ENCODE measurements around the gene MEF2C.

GRCh38 chr5:88808153-88808552 is 74.8 kb downstream of the MEF2C start:
- TF ChIP-seq CTCF (optimal IDR thresholded peaks at IDR 0.05 in 1 of 3, IDR thresholded peaks at IDR 0.05 in 1 of 3, conservative IDR thresholded peaks at IDR 0.05 in 1 of 3; ENCODE audit: extremely low read depth in 1 of 3, insufficient read depth in 2 of 3, low read length in 3 of 3) (no peak), EZH2 (IDR thresholded peaks at IDR 0.05; ENCODE audit: low read length) (no peak)

Measured in keratinocyte (primary cell).